Natural killer cell (primary cell): ENCODE results near the gene SP110. TPM values are rescaled to one million over a fixed set of nuclear protein-coding genes. Genes with fewer than 3 reads are reported as not detected.

Experiments
- ATAC-seq, 3 donors: fragments of 150-1000 bp in 2 of 3; fragments of 200-7000 bp in 1 of 3; cut with Tn5 transposase; 1 replicate in 1 of 3; 2 replicates in 2 of 3; pipeline ENCODE4 v1.10.0; 2021; ENCODE audit warnings: mild to moderate bottlenecking in 2 of 3, moderate library complexity in 2 of 3
- DNase-seq, 2 donors: peaks; one replicate each; pipeline versions ENCODE4 v3.0.0 to v3.0.0-alpha.2; 2013 to 2021; ENCODE audit warnings: mixed read lengths in 1 of 2
- H3K27ac ChIP-seq: one replicate; pipeline ENCODE4 v1.5.1; 2013; ENCODE audit warnings: mild to moderate bottlenecking, low read length
- H3K27me3 ChIP-seq: one replicate; pipeline ENCODE4 v1.6.1; 2013; ENCODE audit warnings: low read length; ENCODE audit not compliant: control insufficient read depth, insufficient read depth
- H3K36me3 ChIP-seq: one replicate; pipeline ENCODE4 v1.6.1; 2013; ENCODE audit warnings: low read length; ENCODE audit not compliant: control insufficient read depth, insufficient read depth
- H3K4me1 ChIP-seq: one replicate; pipeline ENCODE4 v1.6.1; 2013; ENCODE audit warnings: low read length; ENCODE audit not compliant: control insufficient read depth, insufficient read depth
- H3K4me3 ChIP-seq: one replicate; pipeline ENCODE4 v1.5.1; 2013; ENCODE audit warnings: low read length
- H3K9me3 ChIP-seq: one replicate; pipeline ENCODE4 v1.6.1; 2013; ENCODE audit warnings: low read length; ENCODE audit not compliant: control insufficient read depth, insufficient read depth
- H3K27ac Mint-ChIP-seq, 2 donors: one replicate each; pipeline ENCODE4 v1.8.0; 2022; ENCODE audit warnings: mild to moderate bottlenecking in 2 of 2, mixed read lengths in 2 of 2, moderate library complexity in 1 of 2
- H3K27me3 Mint-ChIP-seq, 2 donors: one replicate each; pipeline ENCODE4 v1.8.0; 2022; ENCODE audit warnings: low read depth in 2 of 2, mixed read lengths in 2 of 2
- H3K36me3 Mint-ChIP-seq: one replicate; pipeline ENCODE4 v1.8.0; 2022; ENCODE audit warnings: mixed read lengths
- H3K4me1 Mint-ChIP-seq, 2 donors: one replicate each; pipeline ENCODE4 v1.8.0; 2022; ENCODE audit warnings: mixed read lengths in 2 of 2
- H3K4me3 Mint-ChIP-seq: one replicate; pipeline ENCODE4 v1.8.0; 2022; ENCODE audit warnings: mild to moderate bottlenecking, moderate library complexity, mixed read lengths
- H3K9me3 Mint-ChIP-seq, 2 donors: one replicate each; pipeline ENCODE4 v1.8.0; 2022; ENCODE audit warnings: mixed read lengths in 2 of 2
- CTCF ChIP-seq: fragments of 200-600 bp; IDR thresholded peaks from one replicate; pipeline ENCODE4 v1.8.0; 2022; ENCODE audit warnings: antibody characterized with exemption
- WGBS: methylation state at CpG from one replicate; pipeline ENCODE4 v1.1.7; 2013; ENCODE audit warnings: missing lambda C conversion rate; ENCODE audit not compliant: insufficient coverage; 5-methylcytosine and 5-hydroxymethylcytosine counted together
- intact Hi-C: fragments of 100-400 bp; cut with micrococcal nuclease; formaldehyde crosslinking; loops from one replicate; pipeline ENCODE4 v1.14.2; 2022
- total RNA-seq, 4 donors: library from RNA; stranded (reverse); fragments of 120-200 nt in 1 of 4; gene quantifications; one replicate each; pipeline versions ENCODE4 v1.2.3 to v1.2.4, GENCODE V29; 2013 to 2022

The SP110 gene
- total RNA-seq, 3 donors from 2014 or later (not counting 1 experiment from before 2014, with no cell fraction given): 92.7 to 132 (median 97.9) TPM

GRCh38 chr2:230184727-230185578, 34.8 kb downstream of the SP110 start:
- H3K4me1 Mint-ChIP-seq: peaks cover 12 to 19% of the 10 kb centered on the region in 2 donors
- Histone ChIP-seq H3K4me1 (no peaks in the 10 kb centered on the region), H3K36me3 (peaks cover 53% of the 10 kb centered on the region), H3K9me3 (no peaks in the 10 kb centered on the region), H3K27ac (no peak overlapping the region), H3K27me3 (no peaks in the 10 kb centered on the region), H3K4me3 (no peak overlapping the region)
- peaks cover 33% of the 10 kb centered on the region for H3K36me3 Mint-ChIP-seq
- no peaks in the 10 kb centered on the region for H3K27me3 Mint-ChIP-seq
- intact Hi-C loops: no loop called here
- no peak for TF ChIP-seq CTCF
- H3K27ac Mint-ChIP-seq: peak overlapping the region; percentile 36 to 50
- no peak overlapping the region for H3K4me3 Mint-ChIP-seq
- DNase-seq: no peak
- no peak for ATAC-seq
- peaks cover 2% of the 10 kb centered on the region in 2 donors for H3K9me3 Mint-ChIP-seq
- WGBS: 88% methylated on average over 10 of the region's 10 CpGs

GRCh38 chr2:230181195-230181594, 38.6 kb downstream of the SP110 start:
- H3K4me3 ChIP-seq: no peak overlapping the region
- H3K4me1 Mint-ChIP-seq: peaks cover 10 to 19% of the 10 kb centered on the region in 2 donors
- H3K9me3 Mint-ChIP-seq: peaks cover 2% of the 10 kb centered on the region in 2 donors
- no peak for TF ChIP-seq CTCF
- H3K4me1 ChIP-seq: no peaks in the 10 kb centered on the region
- H3K27ac ChIP-seq: no peak overlapping the region
- H3K9me3 ChIP-seq: no peaks in the 10 kb centered on the region
- H3K36me3 ChIP-seq: peaks cover 89% of the 10 kb centered on the region
- no peaks in the 10 kb centered on the region for H3K27me3 ChIP-seq
- DNase-seq (no peak), ATAC-seq (no peak)
- peak overlapping the region; percentile 30 to 33 for H3K27ac Mint-ChIP-seq
- peaks cover 58% of the 10 kb centered on the region for H3K36me3 Mint-ChIP-seq
- intact Hi-C loops: no loop called here
- H3K4me3 Mint-ChIP-seq: no peak overlapping the region
- H3K27me3 Mint-ChIP-seq: no peaks in the 10 kb centered on the region
- 100% methylated on average over 2 of the region's 2 CpGs for WGBS

- no peak for TF ChIP-seq CTCF
- H3K4me3 Mint-ChIP-seq: no peak overlapping the region
- DNase-seq: no peak
- Histone ChIP-seq H3K4me1 (no peaks in the 10 kb centered on the region), H3K36me3 (peaks cover 87% of the 10 kb centered on the region), H3K27ac (no peak overlapping the region), H3K27me3 (no peaks in the 10 kb centered on the region), H3K9me3 (no peaks in the 10 kb centered on the region), H3K4me3 (no peak overlapping the region)
- peak overlapping the region in 1 of 2 donors; percentile 51 for H3K27ac Mint-ChIP-seq
- intact Hi-C loops: no loop called here
- H3K4me1 Mint-ChIP-seq: peaks cover 5 to 15% of the 10 kb centered on the region in 2 donors
- 98% methylated on average over 6 of the region's 7 CpGs for WGBS
- H3K36me3 Mint-ChIP-seq: peaks cover 58% of the 10 kb centered on the region
- H3K27me3 Mint-ChIP-seq: no peaks in the 10 kb centered on the region
- ATAC-seq: no peak
- H3K9me3 Mint-ChIP-seq: peaks cover 2% of the 10 kb centered on the region in 2 donors
Measured at GRCh38 chr2:230179907-230180306, 39.9 kb downstream of the SP110 start.
